Stomach (tissue), 4 donors: Measurements from ENCODE around the gene PHLDB3.
A peak's percentile ranks its signal among the peaks of the same experiment; 100 is the strongest.

Experiments
- CTCF ChIP-seq, 7 experiments: fragments of 450-650 bp in 4 of 7; fragments of 200-600 bp in 3 of 7; sonication (generic) in 3 of 7; IDR thresholded peaks; one replicate each; pipeline ENCODE4 v1.5.1; 2016 to 2019; ENCODE audit warnings: antibody characterized with exemption in 7 of 7, control low read depth in 2 of 7, mild to moderate bottlenecking in 1 of 7
- EP300 ChIP-seq: sonication (generic); formaldehyde crosslinking; IDR thresholded peaks from one replicate; pipeline ENCODE4 v1.6.1; 2017; ENCODE audit warnings: antibody characterized with exemption
- POLR2A ChIP-seq, 4 donors: fragments of 450-650 bp; IDR thresholded peaks; one replicate each; pipeline ENCODE4 v1.6.1; 2016; ENCODE audit warnings: antibody characterized with exemption in 4 of 4, control low read depth in 2 of 4, mild to moderate bottlenecking in 1 of 4, moderate library complexity in 1 of 4

DNA sequence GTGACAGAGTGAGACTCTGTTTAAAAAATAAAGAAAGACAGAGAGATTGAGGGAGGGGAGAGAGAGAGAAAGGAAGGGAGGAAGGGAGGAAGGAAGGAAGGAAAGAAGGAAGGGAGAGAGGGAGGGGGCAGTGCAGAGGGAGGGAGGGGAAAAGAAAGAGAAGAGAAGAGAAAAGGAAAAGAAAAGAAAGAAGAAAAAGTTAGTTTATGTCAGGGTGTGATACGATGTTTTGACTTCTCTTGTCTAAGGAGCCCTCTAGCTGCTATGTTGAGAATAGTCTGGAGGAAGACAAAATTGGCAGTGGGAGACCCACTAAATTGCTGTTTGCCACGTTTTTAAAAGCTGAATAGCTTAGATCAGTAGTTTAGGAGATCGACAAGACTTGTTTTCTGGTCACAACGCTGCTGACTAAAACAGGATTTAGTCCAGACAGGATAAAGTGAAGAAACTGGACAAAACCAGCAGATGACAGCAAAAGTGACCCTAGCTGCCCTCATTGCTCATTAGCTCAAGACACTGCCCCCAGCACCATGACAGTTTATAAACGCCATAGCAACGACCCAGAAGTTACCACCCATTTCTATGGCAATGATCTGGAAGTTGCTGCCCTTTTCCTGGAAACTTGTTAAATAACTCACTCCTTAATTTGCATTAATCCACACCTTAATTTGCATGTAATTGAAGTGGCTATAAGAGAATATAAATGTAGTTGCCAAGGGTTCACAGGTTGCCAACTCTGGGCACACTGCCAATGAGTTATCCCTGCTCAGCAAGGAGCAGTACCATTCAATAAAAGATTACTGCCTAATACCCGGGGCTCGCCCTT is 78.8 kb downstream of the PHLDB3 start:
- TF ChIP-seq EP300 (no peak), CTCF (IDR thresholded peaks at IDR 0.05) (peak in 4 of 7 experiments; percentile 16 to 42 (median 24)), POLR2A (IDR thresholded peaks at IDR 0.05) (no peak)
